Stimulated activated CD8-positive, alpha-beta memory T cell treated with anti-CD3 and anti-CD28 coated beads, Interleukin-12 subunit alpha, Interleukin-12 subunit beta, amount 100 ng/mL, for 1 hour (primary cell): ENCODE measurements around the gene CARD14.

Experiments
- DNase-seq: peaks from one replicate; pipeline ENCODE4 v3.0.0-alpha.2; 2020; ENCODE audit warnings: low read depth

CARD14 gene

GRCh38 chr17:80210348-80211108 lies 40.7 kb downstream of the CARD14 start:
- DNase-seq, result no peak

GRCh38 chr17:80212109-80212508 lies 42.3 kb downstream of the CARD14 start:
- no peak for DNase-seq

- no peak for DNase-seq
These were observed 42.7 kb downstream of the CARD14 start for GRCh38 chr17:80212511-80212910.

GRCh38 chr17:80212962-80213642 lies 43.3 kb downstream of the CARD14 start:
- no peak for DNase-seq

- no peak for DNase-seq
These were observed 43.8 kb downstream of the CARD14 start for GRCh38 chr17:80213643-80213975.

- no peak for DNase-seq
These were observed 44.4 kb downstream of the CARD14 start for GRCh38 chr17:80214012-80214877.

GRCh38 chr17:80214878-80215210 lies 45.0 kb downstream of the CARD14 start:
- DNase-seq, result no peak

- DNase-seq, result no peak
These were observed 46.9 kb downstream of the CARD14 start for GRCh38 chr17:80216473-80217456.

GRCh38 chr17:80217703-80218362 lies 48.0 kb downstream of the CARD14 start:
- no peak for DNase-seq

- DNase-seq, result no peak
These were observed 48.6 kb downstream of the CARD14 start for GRCh38 chr17:80218391-80218790.

- DNase-seq, result peak; percentile 94
These were observed 49.4 kb downstream of the CARD14 start for GRCh38 chr17:80219013-80219762.

- DNase-seq, result no peak
These were observed 49.9 kb downstream of the CARD14 start for GRCh38 chr17:80219763-80220053.

- DNase-seq, result peak; percentile 39
These were observed 50.4 kb downstream of the CARD14 start, which contains the start of the genes SGSH and SLC26A11 for GRCh38 chr17:80220054-80220735. Gene SGSH (minus strand): TSS chr17:80220333. CDS start chr17:80220313, 20 bp downstream. Gene SLC26A11 (plus strand): TSS chr17:80220427. CDS start chr17:80221561, 1,134 bp downstream.

GRCh38 chr17:80220736-80221215 lies 50.9 kb downstream of the CARD14 start:
- no peak for DNase-seq

- no peak for DNase-seq
These were observed 51.7 kb downstream of the CARD14 start for GRCh38 chr17:80221351-80222105.

GRCh38 chr17:80222376-80223141 lies 52.7 kb downstream of the CARD14 start:
- no peak for DNase-seq

GRCh38 chr17:80223142-80223815 lies 53.4 kb downstream of the CARD14 start:
- no peak for DNase-seq
